Measurements from ENCODE around the gene ACCSL.

The ACCSL gene

GRCh38 chr11:44018829-44019228, 29.0 kb upstream of the ACCSL start:
- no peak for DNase-seq

- DNase-seq = no peak
These were observed 22.8 kb upstream of the ACCSL start for GRCh38 chr11:44024977-44025376.

GRCh38 chr11:44025727-44026126, 22.1 kb upstream of the ACCSL start:
- no peak for DNase-seq

GRCh38 chr11:44028401-44028800, 19.4 kb upstream of the ACCSL start:
- DNase-seq = no peak

- no peak for DNase-seq
These were observed 18.8 kb upstream of the ACCSL start for GRCh38 chr11:44028816-44029506.

GRCh38 chr11:44029507-44029845, 18.3 kb upstream of the ACCSL start:
- no peak for DNase-seq

- DNase-seq = no peak
These were observed 17.5 kb upstream of the ACCSL start for GRCh38 chr11:44029977-44030911.

GRCh38 chr11:44030996-44031395, 16.8 kb upstream of the ACCSL start:
- DNase-seq = no peak

- DNase-seq = no peak
These were observed 16.2 kb upstream of the ACCSL start for GRCh38 chr11:44031549-44031948.

GRCh38 chr11:44032299-44033085, 15.3 kb upstream of the ACCSL start:
- no peak for DNase-seq

- no peak for DNase-seq
These were observed 14.3 kb upstream of the ACCSL start for GRCh38 chr11:44033411-44033850.

GRCh38 chr11:44033856-44034255, 13.9 kb upstream of the ACCSL start:
- DNase-seq = no peak

- DNase-seq = no peak
These were observed 13.1 kb upstream of the ACCSL start for GRCh38 chr11:44034639-44035038.

- peak; percentile 15 to 52 for DNase-seq
These were observed 10.7 kb upstream of the ACCSL start for GRCh38 chr11:44036811-44037657.

- no peak for DNase-seq
These were observed 10.2 kb upstream of the ACCSL start for GRCh38 chr11:44037658-44037998.

GRCh38 chr11:44043157-44043556, 4.6 kb upstream of the ACCSL start:
- DNase-seq = no peak

GRCh38 chr11:44046182-44046581, 1.6 kb upstream of the ACCSL start:
- DNase-seq = no peak

- no peak for DNase-seq
These were observed 483 bp upstream of the ACCSL start for GRCh38 chr11:44047298-44047697.

- DNase-seq = no peak
These were observed 2.1 kb downstream of the ACCSL start for GRCh38 chr11:44049832-44050231.

GRCh38 chr11:44051171-44051570, 3.4 kb downstream of the ACCSL start:
- no peak for DNase-seq

- no peak for DNase-seq
These were observed 9.6 kb downstream of the ACCSL start for GRCh38 chr11:44057340-44057739.

- DNase-seq = no peak
These were observed 10.5 kb downstream of the ACCSL start for GRCh38 chr11:44058275-44058674.

Data from SW 1271 (cell line).